HUES48 (cell line): ENCODE results near the gene CGB2.
"Not testable (repeated sequence)": the region's sequence is repeated elsewhere in the genome, so short reads cannot be mapped to it uniquely, and the experiment has no call there.

Experiments
- H3K27ac ChIP-seq: one replicate; pipeline ENCODE4 v1.7.0; 2013; ENCODE audit warnings: low read depth, low read length, inconsistent platforms
- H3K27me3 ChIP-seq: 2 replicates; pipeline ENCODE4 v1.6.1; 2013; ENCODE audit warnings: mild to moderate bottlenecking, low read length; ENCODE audit not compliant: control insufficient read depth, insufficient read depth
- H3K36me3 ChIP-seq: 2 replicates; pipeline ENCODE4 v1.6.1; 2013; ENCODE audit warnings: low read length; ENCODE audit not compliant: control insufficient read depth, insufficient read depth
- H3K4me1 ChIP-seq: 2 replicates; pipeline ENCODE4 v1.6.1; 2013; ENCODE audit warnings: mild to moderate bottlenecking, low read length; ENCODE audit not compliant: control insufficient read depth, insufficient read depth
- H3K4me3 ChIP-seq: 2 replicates; pipeline ENCODE4 v1.5.1; 2013; ENCODE audit warnings: mild to moderate bottlenecking, low read depth, low read length
- H3K9ac ChIP-seq: 2 replicates; pipeline ENCODE4 v1.6.1; 2013; ENCODE audit warnings: mild to moderate bottlenecking, low read depth, low read length, moderate library complexity
- H3K9me3 ChIP-seq: 2 replicates; pipeline ENCODE4 v1.6.1; 2013; ENCODE audit warnings: low read length; ENCODE audit not compliant: control insufficient read depth, insufficient read depth

CGB2 gene

DNA sequence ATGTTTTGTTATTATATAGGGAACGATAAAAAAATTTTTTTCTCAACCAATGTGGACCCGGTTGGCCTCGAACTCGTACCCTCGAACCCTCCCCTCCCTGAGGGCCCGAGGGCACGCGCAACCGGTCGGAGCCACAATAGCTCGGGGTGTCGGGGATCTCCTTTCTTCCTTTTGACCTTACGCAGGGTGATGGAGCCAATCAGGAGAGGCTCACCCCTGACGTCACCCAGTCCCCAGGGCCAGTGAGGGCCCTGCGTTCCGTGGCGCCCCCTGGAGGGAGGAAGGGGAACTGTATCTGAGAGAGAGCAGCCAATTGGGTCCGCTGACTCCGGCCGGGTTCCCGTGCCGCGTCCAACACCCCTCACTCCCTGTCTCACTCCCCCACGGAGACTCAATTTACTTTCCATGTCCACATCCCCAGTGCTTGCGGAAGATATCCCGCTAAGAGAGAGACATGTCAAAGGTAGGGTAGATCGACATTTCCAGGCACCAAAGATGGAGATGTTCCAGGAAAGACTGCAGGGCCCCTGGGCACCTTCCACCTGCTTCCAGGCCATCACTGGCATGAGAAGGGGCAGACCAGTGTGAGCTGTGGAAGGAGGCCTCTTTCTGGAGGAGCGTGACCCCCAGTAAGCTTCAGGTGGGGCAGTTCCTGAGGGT is at the start of gene CGB2:
Gene CGB2, plus strand, starts transcription at position 249 of the 660 bp plus-strand sequence. Its CDS starts 206 bp downstream, at position 455.
- H3K9me3 ChIP-seq, H3K27me3 ChIP-seq, H3K4me3 ChIP-seq, H3K4me1 ChIP-seq, H3K9ac ChIP-seq, H3K36me3 ChIP-seq, H3K27ac ChIP-seq: not testable (repeated sequence)

DNA sequence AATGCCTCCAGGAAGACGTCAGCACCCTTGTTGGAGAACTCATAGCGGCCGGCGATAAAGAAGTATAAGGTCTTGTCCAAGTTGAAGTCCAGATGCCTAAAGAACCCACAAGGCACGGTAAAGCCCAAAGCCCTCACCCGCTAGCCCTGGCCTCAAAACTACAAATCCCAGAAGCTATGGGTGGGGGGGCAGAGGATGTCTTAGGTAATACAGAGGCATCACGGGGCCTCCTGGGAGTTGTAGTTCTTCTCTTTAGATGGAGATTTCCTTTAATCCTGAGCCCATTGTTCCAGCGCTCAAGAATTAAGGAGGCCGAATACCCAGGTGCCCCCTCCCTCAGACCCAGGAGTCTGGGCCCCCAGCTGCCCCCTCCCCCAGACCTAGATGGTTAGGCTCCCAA is 49.4 kb upstream of the CGB2 start:
- Histone ChIP-seq H3K9ac (no peak overlapping the region), H3K4me1 (no peaks in the 10 kb centered on the region), H3K4me3 (no peak overlapping the region), H3K27me3 (no peaks in the 10 kb centered on the region), H3K36me3 (peaks cover 50% of the 10 kb centered on the region), H3K9me3 (no peaks in the 10 kb centered on the region), H3K27ac (no peak overlapping the region)

DNA sequence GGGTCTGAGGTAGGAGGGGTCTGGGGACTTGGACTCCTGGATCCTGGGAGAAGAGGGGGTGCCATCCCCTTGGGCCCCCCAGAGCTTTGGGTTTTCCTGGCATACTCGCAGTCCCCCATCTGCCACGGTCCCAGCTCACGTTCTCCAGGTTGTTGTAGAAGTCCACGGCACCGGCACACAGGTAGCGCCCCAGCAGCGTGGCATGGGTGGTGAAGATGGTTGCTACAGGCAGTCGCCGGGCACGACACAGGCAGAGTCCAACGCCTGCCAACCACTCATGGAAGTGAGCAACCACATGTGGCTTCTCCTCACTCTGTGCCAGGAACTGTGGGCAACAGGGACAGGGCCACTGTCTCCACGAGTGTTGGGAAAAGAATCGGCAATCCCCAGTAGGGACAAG is 46.0 kb upstream of the CGB2 start:
- no peak overlapping the region for H3K4me3 ChIP-seq
- no peaks in the 10 kb centered on the region for H3K9me3 ChIP-seq
- H3K9ac ChIP-seq = no peak overlapping the region
- H3K27ac ChIP-seq = no peak overlapping the region
- peaks cover 58% of the 10 kb centered on the region for H3K36me3 ChIP-seq
- H3K27me3 ChIP-seq = no peaks in the 10 kb centered on the region
- H3K4me1 ChIP-seq = no peaks in the 10 kb centered on the region

DNA sequence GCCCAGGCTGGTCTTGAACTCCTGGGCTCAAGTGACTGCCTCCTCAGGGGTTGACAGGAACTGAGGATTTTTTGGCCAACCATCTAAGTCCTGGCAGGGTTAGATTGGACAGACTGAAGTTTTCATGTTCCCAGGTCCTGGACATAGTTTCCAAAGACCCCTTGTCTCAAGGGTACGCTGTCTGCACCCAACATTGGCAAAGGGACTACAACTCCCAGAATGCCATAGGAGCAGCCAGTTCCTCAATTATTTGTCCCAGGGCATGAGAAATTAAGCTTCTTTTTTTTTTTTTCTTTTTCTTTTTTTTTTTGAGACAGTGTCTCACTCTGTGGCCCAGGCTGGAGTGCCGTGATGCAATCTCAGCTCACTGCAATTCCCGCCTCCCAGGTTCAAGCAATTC is 45.5 kb upstream of the CGB2 start:
- no peaks in the 10 kb centered on the region for H3K4me1 ChIP-seq
- no peak overlapping the region for H3K4me3 ChIP-seq
- H3K9me3 ChIP-seq = no peaks in the 10 kb centered on the region
- peaks cover 61% of the 10 kb centered on the region for H3K36me3 ChIP-seq
- no peak overlapping the region for H3K9ac ChIP-seq
- H3K27ac ChIP-seq = no peak overlapping the region
- H3K27me3 ChIP-seq = no peaks in the 10 kb centered on the region

DNA sequence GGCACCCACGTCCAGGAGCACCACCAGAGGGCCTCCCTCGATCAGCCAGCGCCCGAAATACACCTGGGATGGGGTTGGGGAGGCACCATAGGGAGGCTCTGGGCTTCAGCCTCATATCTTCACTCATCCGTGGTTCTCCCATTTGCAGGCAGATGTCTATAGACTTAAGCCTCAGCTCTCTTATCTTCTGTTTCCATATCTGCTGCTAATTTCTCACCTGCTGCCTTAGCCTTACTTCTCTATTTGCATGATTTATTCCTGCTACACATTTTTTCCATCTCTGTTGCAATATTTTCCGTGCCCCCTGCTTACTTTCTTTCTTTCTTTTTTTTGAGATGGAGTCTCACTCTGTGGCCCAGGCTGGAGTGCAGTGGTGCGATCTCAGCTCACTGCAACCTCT is 44.4 kb upstream of the CGB2 start:
- peaks cover 52% of the 10 kb centered on the region for H3K36me3 ChIP-seq
- no peak overlapping the region for H3K9ac ChIP-seq
- no peaks in the 10 kb centered on the region for H3K27me3 ChIP-seq
- no peak overlapping the region for H3K4me3 ChIP-seq
- H3K27ac ChIP-seq = no peak overlapping the region
- H3K4me1 ChIP-seq = peaks cover 7% of the 10 kb centered on the region; the same call in 1 of the 2 replicates
- H3K9me3 ChIP-seq = no peaks in the 10 kb centered on the region

DNA sequence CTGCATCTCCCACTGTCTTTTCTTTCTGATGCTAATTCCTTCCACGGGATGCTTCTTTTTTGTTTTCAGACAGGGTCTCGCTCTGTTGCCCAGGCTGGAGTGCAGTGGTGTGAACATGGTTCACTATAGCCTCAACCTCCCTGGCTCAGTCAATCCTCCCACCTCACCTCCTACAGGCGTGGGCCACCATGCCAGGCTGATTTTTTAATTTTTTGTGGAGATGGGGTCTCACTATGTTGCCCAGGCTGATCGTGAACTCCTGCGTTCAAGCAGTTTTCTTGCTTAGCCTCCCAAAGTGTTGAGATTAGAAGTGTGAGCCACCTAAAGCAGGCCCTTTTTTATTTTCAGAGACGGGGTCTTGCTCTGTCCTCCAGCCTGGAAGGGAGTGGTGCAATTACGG is 43.4 kb upstream of the CGB2 start:
- Histone ChIP-seq H3K9ac (no peak overlapping the region), H3K9me3 (no peaks in the 10 kb centered on the region), H3K4me1 (peaks cover 7% of the 10 kb centered on the region; the same call in 1 of the 2 replicates), H3K4me3 (no peak overlapping the region), H3K36me3 (peaks cover 49% of the 10 kb centered on the region), H3K27ac (no peak overlapping the region), H3K27me3 (no peaks in the 10 kb centered on the region)

DNA sequence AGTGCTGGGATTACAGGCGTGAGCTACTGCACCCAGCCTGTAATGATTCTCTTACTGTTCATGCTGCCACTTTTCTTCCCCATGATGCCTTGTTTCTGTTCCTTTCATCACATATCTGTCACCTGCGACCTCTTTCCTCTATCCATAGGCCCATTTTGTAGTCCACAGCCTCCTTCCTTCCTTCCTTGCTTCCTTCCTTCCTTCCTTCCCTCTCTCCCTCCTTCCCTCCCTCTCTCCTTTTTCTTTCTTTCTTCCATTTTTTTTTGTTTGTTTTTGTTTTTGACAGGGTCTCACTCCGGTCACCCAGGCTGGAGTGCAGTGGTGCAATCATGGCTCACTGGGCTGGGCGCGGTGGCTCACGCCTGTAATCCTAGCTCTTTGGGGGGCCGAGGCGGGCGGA is 42.8 kb upstream of the CGB2 start:
- Histone ChIP-seq H3K27ac (no peak overlapping the region), H3K36me3 (peaks cover 49% of the 10 kb centered on the region), H3K27me3 (no peaks in the 10 kb centered on the region), H3K9me3 (no peaks in the 10 kb centered on the region), H3K4me1 (peaks cover 7% of the 10 kb centered on the region; the same call in 1 of the 2 replicates), H3K4me3 (no peak overlapping the region), H3K9ac (no peak overlapping the region)

DNA sequence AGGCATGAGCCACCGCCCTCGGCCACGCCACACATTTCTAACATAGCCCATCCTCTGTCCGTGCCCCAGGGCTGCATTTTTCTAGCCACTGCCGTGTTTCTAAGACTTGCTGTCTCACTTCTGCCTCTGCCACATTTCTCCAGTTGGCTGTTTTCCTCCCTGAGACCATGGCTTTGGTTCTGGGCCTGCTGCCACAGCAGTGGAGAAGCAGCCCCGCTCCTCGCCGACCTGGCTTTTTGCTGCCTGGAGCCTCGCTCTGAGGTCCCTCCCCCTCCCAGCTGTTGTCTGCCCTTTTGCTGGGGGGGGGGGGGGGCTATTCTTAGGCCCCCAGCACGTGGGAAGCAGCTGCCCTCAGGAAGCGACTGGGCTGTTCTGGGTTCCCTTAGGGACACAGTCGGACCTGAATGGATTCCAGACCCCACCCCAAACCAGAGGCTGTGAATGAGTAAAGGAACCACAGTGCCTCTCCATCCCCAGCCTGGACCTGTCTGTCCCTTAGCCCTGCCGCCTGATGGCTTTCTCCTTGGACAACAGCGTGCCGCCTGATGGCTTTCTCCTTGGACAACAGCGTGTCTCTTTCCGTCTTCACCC is 41.9 kb upstream of the CGB2 start:
- H3K36me3 ChIP-seq = peaks cover 48% of the 10 kb centered on the region
- no peak overlapping the region for H3K9ac ChIP-seq
- H3K27ac ChIP-seq = no peak overlapping the region

DNA sequence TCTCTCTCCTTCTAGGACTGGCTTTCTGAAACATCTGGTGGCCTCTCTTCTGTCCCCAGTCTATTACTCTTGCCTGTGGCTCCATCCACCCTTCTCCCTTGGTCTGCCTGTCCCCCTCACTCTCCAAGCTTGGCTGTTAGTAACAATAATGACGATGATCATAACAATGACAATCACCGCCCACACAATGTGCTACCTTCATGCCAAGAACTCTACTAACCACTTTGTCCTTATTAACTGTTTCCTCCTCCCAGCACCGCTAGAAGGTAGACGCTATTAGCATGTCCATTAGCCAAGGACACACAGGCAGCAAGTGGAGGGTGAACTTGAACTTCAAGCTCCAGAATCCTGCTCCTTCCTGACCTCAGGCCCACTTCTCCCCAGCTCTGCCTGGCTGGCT is 41.3 kb upstream of the CGB2 start:
- H3K27me3 ChIP-seq = no peaks in the 10 kb centered on the region
- H3K4me1 ChIP-seq = peaks cover 7% of the 10 kb centered on the region; the same call in 1 of the 2 replicates
- no peak overlapping the region for H3K9ac ChIP-seq
- peaks cover 42% of the 10 kb centered on the region for H3K36me3 ChIP-seq
- no peak overlapping the region for H3K4me3 ChIP-seq
- no peaks in the 10 kb centered on the region for H3K9me3 ChIP-seq
- H3K27ac ChIP-seq = no peak overlapping the region

More for the DNA sequence above, 41.9 kb upstream of the CGB2 start:
- H3K9me3 ChIP-seq = no peaks in the 10 kb centered on the region
- H3K27me3 ChIP-seq = no peaks in the 10 kb centered on the region
- no peak overlapping the region for H3K4me3 ChIP-seq
- peaks cover 7% of the 10 kb centered on the region; the same call in 1 of the 2 replicates for H3K4me1 ChIP-seq

DNA sequence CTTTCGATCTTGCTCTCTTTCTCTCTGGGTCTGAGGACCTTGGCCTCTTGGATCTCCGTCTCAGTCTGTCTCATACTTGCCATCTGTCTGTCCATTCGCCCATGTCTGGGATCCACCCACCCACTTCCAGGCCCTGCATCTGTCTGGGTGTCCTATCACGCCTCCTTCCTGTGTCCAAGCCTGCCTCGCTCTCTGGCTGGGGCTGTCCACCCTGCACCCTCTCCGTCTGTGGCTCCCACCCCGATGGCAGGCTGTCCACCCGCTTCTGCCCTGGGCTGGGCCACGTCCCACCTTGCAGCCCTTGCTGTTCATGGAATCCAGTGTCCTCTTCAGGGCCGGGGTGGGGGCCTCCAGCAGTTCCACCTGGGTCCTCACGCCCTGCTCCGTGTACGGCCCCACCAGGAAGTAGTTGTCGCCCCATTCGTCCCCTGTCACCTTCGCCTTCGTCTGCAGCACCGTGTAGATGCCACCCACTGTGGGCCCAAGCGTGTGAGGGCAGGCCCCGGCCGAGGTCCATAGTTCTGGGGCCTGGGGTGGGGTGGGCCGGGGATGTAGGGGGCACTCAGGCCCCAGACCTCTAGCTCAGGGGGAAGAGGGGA is 40.6 kb upstream of the CGB2 start:
- Histone ChIP-seq H3K9ac (no peak overlapping the region), H3K27ac (no peak overlapping the region), H3K4me3 (no peak overlapping the region), H3K27me3 (no peaks in the 10 kb centered on the region), H3K9me3 (no peaks in the 10 kb centered on the region), H3K4me1 (peaks cover 7% of the 10 kb centered on the region; the same call in 1 of the 2 replicates), H3K36me3 (peaks cover 35% of the 10 kb centered on the region)

DNA sequence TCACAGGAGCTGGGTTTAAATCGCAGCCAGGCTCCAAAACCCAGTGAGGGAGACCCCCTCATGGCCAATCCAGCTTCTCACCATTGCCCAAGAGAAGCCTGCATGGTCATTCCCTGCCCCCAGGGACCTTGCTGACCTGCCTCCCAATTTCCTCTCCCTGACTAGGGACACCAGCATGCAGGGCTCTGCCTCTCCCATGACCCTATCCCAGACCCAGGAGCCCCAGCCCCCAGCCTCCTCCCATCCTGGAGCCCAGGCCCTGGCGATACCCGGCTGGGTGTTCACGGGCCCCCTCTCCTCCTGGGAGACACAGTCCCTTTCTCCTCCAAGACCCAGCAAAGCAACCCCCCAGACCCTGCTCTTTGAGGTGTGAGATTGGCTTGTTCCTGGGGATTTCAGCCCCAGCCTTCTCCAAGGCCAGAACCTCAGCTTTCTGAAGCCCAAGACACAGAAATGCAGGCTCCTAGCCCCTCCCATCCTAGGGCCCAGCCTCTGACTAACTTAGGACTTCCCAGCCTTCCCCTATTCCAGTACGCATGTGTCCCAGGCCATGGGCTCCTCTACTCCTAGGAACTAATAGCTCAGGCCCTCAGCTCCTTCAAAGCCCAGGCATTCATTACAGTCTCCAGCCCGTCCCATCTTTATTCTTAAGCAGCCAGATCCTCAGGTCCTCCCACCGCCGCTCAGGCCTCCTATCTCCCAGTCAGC is 39.7 kb upstream of the CGB2 start:
- H3K27me3 ChIP-seq = no peaks in the 10 kb centered on the region
- peaks cover 26% of the 10 kb centered on the region for H3K36me3 ChIP-seq
- peaks cover 7% of the 10 kb centered on the region; the same call in 1 of the 2 replicates for H3K4me1 ChIP-seq
- peak overlapping the region; percentile 85 for H3K27ac ChIP-seq
- H3K9me3 ChIP-seq = no peaks in the 10 kb centered on the region
- H3K4me3 ChIP-seq = peak overlapping the region; percentile 79
- peak overlapping the region; percentile 33; the same call in 1 of the 2 replicates for H3K9ac ChIP-seq
